Thyroid gland (tissue), 4 donors: ENCODE data around the gene TNFRSF11A.

Source experiments
- POLR2A ChIP-seq, 2 donors: fragments of 450-650 bp; IDR thresholded peaks; one replicate each; pipeline ENCODE4 v1.6.1; 2017; ENCODE audit warnings: antibody characterized with exemption in 2 of 2, mild to moderate bottlenecking in 2 of 2, moderate library complexity in 1 of 2
- TF ChIP-seq, protein P1 (sequence below), 6 experiments: fragments of 200-600 bp in 3 of 6; fragments of 450-650 bp in 3 of 6; sonication (generic) in 3 of 6; IDR thresholded peaks; one replicate each; pipeline ENCODE4 v1.5.1; 2016 to 2019; ENCODE audit warnings: antibody characterized with exemption in 6 of 6, mild to moderate bottlenecking in 2 of 6, inconsistent platforms in 1 of 6, moderate library complexity in 1 of 6

DNA sequence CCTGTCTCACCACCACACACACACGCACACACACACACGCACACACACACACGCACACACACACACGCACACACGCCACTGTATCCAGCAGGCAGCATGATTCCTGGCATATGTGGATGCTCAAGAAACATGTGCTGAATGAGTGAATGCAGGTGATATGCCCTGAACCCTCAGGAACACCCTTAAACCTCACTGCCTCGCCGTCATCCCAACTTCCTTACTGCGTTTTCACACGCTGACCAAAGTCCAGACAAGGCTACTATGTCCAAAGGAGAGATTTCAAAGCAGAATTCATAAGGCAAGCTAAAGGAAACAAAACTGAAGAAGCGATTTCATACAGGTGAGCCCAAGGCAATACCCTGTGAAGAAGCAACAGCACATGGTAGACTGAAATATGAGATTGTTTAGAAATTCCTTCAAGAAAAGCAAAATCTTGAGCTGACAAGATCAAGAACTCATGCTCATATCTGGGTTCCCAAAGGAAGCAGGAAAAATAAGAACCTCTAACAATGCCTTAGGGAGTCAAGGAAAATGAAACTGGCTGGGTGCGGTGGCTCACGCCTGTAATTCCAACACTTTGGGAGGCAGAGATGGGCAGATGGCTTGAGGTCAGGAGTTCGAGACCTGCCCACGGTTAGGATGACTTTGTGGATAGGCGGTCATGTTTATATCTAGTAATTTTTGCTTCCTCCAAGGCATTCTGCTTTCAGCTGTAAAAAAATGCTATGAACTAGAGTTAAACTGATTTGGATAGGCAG, 69.1 kb downstream of the TNFRSF11A start:
- TF ChIP-seq, protein P1, sequence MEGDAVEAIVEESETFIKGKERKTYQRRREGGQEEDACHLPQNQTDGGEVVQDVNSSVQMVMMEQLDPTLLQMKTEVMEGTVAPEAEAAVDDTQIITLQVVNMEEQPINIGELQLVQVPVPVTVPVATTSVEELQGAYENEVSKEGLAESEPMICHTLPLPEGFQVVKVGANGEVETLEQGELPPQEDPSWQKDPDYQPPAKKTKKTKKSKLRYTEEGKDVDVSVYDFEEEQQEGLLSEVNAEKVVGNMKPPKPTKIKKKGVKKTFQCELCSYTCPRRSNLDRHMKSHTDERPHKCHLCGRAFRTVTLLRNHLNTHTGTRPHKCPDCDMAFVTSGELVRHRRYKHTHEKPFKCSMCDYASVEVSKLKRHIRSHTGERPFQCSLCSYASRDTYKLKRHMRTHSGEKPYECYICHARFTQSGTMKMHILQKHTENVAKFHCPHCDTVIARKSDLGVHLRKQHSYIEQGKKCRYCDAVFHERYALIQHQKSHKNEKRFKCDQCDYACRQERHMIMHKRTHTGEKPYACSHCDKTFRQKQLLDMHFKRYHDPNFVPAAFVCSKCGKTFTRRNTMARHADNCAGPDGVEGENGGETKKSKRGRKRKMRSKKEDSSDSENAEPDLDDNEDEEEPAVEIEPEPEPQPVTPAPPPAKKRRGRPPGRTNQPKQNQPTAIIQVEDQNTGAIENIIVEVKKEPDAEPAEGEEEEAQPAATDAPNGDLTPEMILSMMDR (IDR thresholded peaks at IDR 0.05), result no peak
- TF ChIP-seq POLR2A (IDR thresholded peaks at IDR 0.05), result no peak
